GM21423 (cell line): ENCODE measurements around the gene ANTXR2.
"Not testable (repeated sequence)": the region's sequence is repeated elsewhere in the genome, so short reads cannot be mapped to it uniquely, and the experiment has no call there.

Experiments used
- ATAC-seq: cut with Tn5 transposase; IDR thresholded peaks from one replicate; pipeline ENCODE4 v1.9.1; 2021; ENCODE audit warnings: mild to moderate bottlenecking, moderate library complexity; ENCODE audit not compliant: unreplicated experiment

ANTXR2 gene

DNA sequence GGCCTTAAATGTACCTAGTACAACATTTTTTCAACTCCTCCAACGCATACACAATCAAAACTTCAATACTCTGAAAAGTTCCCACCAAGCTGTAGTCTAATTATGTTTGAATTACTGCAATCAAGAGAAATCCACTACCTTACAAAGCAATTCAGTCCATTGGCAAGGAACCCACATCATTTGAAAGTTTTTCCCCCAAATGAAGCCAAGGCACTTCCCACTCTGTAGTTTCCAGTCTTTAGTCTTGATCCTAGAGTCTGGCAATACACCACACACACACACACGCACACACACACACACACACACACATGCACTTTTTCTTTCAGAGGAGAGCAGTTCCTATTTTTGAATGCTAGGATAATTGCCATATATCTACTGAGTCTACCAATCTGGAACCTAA, 79.6 kb downstream of the ANTXR2 start:
- ATAC-seq, result no peak

DNA sequence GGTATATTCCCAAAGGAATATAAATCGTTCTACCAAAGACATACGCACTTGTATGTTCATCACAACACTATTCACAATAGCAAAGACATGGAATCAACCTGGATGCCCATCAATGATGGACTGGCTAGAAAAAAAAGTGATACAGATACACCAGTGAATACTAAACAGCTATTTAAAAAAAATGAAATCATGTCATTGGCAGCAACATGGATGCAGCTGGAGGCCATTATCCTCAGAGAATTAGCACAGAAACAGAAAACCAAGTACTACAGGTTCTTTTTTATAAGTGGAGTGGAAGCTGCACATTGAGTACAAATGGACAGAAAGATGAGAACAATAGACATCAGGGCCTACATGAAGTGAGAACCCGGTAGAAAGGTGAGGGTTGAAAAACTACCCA, 81.4 kb downstream of the ANTXR2 start:
- no peak for ATAC-seq

- not testable (repeated sequence) for ATAC-seq
Measured at GRCh38 chr4:79991100-79991499, 81.9 kb downstream of the ANTXR2 start.

DNA sequence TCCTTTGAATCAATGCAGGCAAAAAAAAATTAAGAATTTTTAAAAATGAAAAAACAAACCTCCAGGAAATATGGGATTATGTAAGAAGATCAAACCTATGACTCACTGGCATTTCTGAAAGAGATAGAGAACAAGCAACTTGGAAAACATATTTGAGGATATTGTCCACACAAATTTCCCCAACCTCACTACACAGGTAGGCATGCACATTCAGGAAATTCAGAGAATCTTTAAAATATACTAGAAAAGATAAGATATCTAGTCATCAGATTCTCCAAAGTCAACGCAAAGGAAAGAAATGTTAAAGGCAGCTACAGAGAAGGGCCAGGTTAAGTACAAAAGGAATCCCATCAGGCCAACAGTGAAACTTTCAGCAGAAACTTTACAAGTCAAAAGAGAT, 85.6 kb downstream of the ANTXR2 start:
- no peak for ATAC-seq

GRCh38 chr4:79983431-79983830, 89.6 kb downstream of the ANTXR2 start:
- no peak for ATAC-seq

DNA sequence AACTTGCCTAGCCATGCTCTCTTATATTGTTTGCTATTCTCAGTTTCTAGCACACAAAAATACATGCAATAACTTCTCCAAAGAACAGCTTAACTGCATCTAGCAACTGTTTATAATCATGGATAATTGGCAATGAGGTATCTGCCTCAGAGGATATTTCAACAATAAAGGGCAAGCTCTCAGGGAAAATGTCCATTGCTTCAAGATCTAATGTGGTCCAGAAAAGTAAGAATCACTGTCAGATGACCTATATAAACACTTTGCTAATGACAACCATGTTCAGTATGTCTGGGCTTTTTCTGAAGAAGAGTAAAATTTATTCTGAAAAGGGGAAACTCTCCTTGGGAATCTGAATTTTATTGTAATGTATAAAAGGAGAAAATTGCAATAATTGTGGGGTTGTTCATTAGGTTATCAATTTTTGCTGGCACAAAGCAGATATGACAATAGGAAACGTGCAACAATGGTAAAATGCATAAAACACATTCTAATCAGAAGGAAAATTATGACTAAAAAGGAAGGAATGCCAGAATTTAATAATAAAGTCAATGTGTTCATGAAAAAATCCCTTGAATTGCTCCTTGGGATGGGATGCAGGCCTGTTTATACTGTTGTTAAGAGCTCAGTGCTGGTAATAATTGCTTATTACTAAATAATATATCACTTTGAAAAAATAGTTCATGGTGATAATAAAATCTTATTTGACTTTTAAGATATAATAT, 90.3 kb downstream of the ANTXR2 start:
- ATAC-seq, result no peak

GRCh38 chr4:79980448-79980847, 92.6 kb downstream of the ANTXR2 start:
- ATAC-seq, result no peak

- no peak for ATAC-seq
Measured at GRCh38 chr4:79979785-79980437, 93.1 kb downstream of the ANTXR2 start.

GRCh38 chr4:79977131-79977840, 95.7 kb downstream of the ANTXR2 start:
- no peak for ATAC-seq

- no peak for ATAC-seq
Measured at GRCh38 chr4:79964400-79965211, 108.4 kb downstream of the ANTXR2 start.

GRCh38 chr4:79964020-79964399, 109.0 kb downstream of the ANTXR2 start:
- no peak for ATAC-seq

GRCh38 chr4:79959652-79960051, 113.4 kb downstream of the ANTXR2 start:
- no peak for ATAC-seq

GRCh38 chr4:79958466-79959264, 114.4 kb downstream of the ANTXR2 start:
- no peak for ATAC-seq

DNA sequence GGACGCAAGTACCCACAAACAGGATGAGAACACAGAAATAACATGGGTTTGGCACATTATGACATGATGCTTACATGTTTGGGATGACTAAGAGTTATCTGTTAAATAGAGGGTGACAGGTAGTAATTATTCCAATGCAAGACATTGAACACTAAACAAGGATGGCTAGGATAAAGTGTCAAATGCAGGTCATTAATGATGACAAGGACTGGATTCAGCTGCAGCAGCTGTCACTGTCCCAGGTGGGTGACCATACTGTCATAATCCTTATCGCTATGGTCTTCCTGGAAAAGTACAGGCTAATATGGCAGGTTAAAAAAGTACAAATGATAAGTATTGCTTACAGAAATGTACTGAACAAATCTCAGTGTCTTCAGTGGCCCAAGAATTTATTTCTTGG, 123.9 kb downstream of the ANTXR2 start:
- no peak for ATAC-seq

GRCh38 chr4:79948739-79949138, 124.3 kb downstream of the ANTXR2 start:
- ATAC-seq, result no peak

- ATAC-seq, result no peak
Measured at GRCh38 chr4:79948261-79948660, 124.8 kb downstream of the ANTXR2 start.

- ATAC-seq, result no peak
Measured at GRCh38 chr4:79947386-79947785, 125.6 kb downstream of the ANTXR2 start.

DNA sequence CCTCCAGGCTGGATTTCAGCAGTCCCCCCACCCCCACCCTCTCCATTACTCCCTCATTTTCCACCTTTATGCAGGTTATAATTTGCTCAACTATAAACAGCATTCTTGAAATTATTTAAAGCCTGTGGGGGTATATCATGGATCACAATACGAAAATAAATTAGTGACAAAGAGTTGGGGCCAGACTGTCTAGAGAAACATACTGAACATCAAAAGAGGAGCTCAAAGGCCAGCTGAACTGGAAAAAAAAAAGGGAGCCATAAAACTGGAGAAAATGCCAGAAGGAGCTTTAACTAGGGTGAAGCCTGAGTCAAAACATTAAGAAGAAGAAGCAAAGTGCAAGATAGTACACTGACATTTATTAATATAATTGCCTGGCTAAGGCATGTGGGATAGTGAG, 137.8 kb downstream of the ANTXR2 start:
- no peak for ATAC-seq

GRCh38 chr4:79934660-79935059, 138.4 kb downstream of the ANTXR2 start:
- ATAC-seq, result no peak

- ATAC-seq, result no peak
Measured at GRCh38 chr4:79927931-79928330, 145.1 kb downstream of the ANTXR2 start.
